ENCODE measurements around the gene TMEM183A.
"Not testable (repeated sequence)": the region's sequence is repeated elsewhere in the genome, so short reads cannot be mapped to it uniquely, and the experiment has no call there.

The TMEM183A gene

DNA sequence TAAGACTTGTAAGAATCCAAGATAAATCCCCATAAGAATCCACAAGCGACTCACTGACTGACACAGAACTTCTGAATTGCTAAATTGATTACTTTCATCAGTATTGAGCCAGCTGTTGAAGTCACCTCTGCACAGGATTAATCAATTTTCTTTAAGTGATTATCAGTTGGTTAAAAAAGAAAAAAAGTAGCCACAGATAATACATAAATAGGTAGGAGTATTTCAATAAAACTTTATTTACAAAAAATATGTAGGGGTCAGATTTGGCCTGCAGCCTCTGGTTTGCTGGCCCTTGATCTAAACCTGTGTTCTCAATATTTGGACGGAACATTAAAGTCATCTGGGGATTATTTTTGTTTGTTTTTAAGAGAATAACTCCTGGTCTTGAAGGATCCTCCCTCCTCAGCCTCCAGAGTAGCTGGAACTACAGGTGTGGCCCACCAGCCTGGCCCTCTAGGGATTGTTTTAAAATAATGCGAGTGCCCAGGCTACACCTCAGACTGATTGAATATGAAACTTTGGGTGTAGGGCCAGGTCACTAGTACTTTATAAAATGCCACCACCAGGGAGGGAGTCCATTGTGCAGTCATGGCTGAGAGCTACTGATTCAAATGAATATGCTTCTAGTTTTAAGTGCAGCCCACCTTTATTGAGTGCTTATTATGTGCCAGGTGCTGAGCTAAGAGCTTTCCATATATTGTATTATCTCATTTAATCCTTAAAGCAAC, 6.8 kb upstream of the TMEM183A start:
- TF ChIP-seq CTCF (IDR thresholded peaks at IDR 0.05; ENCODE audit: borderline replicate concordance, control extremely low read depth, extremely low read depth, insufficient read depth, missing control alignments), result no peak
- no peak for DNase-seq (ENCODE audit: low spot score)
- in situ Hi-C loops (cut with MboI; ENCODE audit: low sequenced_read_pairs, unreplicated experiment), result no loop called here

- in situ Hi-C loops (cut with MboI; ENCODE audit: low sequenced_read_pairs, unreplicated experiment), result no loop called here
- TF ChIP-seq CTCF (IDR thresholded peaks at IDR 0.05; ENCODE audit: borderline replicate concordance, control extremely low read depth, extremely low read depth, insufficient read depth, missing control alignments), result no peak
Measured at GRCh38 chr1:203001986-203002385, 5.2 kb upstream of the TMEM183A start.

DNA sequence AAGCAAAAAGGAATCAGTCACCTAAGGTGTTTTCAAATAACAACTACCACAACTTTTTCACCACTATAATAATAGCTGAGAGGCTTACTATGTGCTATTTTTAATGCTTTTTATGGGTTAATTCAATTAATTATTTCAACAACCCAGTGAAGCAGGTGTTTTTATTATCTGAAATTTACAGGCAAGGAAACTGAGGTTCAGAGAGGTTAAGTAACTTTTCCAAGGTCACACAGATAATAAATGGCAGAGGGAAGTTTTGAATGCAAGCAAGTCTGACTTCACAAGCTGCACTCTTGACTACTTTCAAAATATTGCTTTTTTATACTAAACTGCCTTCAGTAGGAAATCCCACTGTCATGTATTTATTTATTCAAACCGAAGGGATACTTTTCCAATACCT, 4.2 kb upstream of the TMEM183A start:
- in situ Hi-C loops (cut with MboI; ENCODE audit: low sequenced_read_pairs, unreplicated experiment), result no loop called here

More at GRCh38 chr1:203001986-203002385, 5.2 kb upstream of the TMEM183A start:
- DNase-seq (ENCODE audit: low spot score), result no peak

GRCh38 chr1:203005395-203006142, 1.6 kb upstream of the TMEM183A start:
- DNase-seq (ENCODE audit: low spot score), result not testable (repeated sequence)

More for the DNA sequence above, 4.2 kb upstream of the TMEM183A start:
- DNase-seq (ENCODE audit: low spot score), result no peak
- no peak for TF ChIP-seq CTCF (IDR thresholded peaks at IDR 0.05; ENCODE audit: borderline replicate concordance, control extremely low read depth, extremely low read depth, insufficient read depth, missing control alignments)

GRCh38 chr1:203009185-203009584, 2.0 kb downstream of the TMEM183A start:
- TF ChIP-seq CTCF (IDR thresholded peaks at IDR 0.05; ENCODE audit: borderline replicate concordance, control extremely low read depth, extremely low read depth, insufficient read depth, missing control alignments), result no peak
- no peak for DNase-seq (ENCODE audit: low spot score)
- in situ Hi-C loops (cut with MboI; ENCODE audit: low sequenced_read_pairs, unreplicated experiment), result no loop called here

More at GRCh38 chr1:203005395-203006142, 1.6 kb upstream of the TMEM183A start:
- in situ Hi-C loops (cut with MboI; ENCODE audit: low sequenced_read_pairs, unreplicated experiment), result not testable (repeated sequence)

GRCh38 chr1:203011582-203011981, 4.4 kb downstream of the TMEM183A start:
- no peak for TF ChIP-seq CTCF (IDR thresholded peaks at IDR 0.05; ENCODE audit: borderline replicate concordance, control extremely low read depth, extremely low read depth, insufficient read depth, missing control alignments)
- no peak for DNase-seq (ENCODE audit: low spot score)
- in situ Hi-C loops (cut with MboI; ENCODE audit: low sequenced_read_pairs, unreplicated experiment), result no loop called here

- DNase-seq (ENCODE audit: low spot score), result no peak
- in situ Hi-C loops (cut with MboI; ENCODE audit: low sequenced_read_pairs, unreplicated experiment), result no loop called here
Measured at GRCh38 chr1:203017061-203017460, 9.9 kb downstream of the TMEM183A start.

More at GRCh38 chr1:203017061-203017460, 9.9 kb downstream of the TMEM183A start:
- no peak for TF ChIP-seq CTCF (IDR thresholded peaks at IDR 0.05; ENCODE audit: borderline replicate concordance, control extremely low read depth, extremely low read depth, insufficient read depth, missing control alignments)

Measured in GM13976 (cell line).